Measurements from ENCODE around the gene RB1.
A peak's percentile ranks its signal among the peaks of the same experiment; 100 is the strongest.
"Not testable (repeated sequence)": the region's sequence is repeated elsewhere in the genome, so short reads cannot be mapped to it uniquely, and the experiment has no call there.

Gene RB1

GRCh38 chr13:48319531-48320398, 16.2 kb downstream of the RB1 start:
- no peak overlapping the region for H3K4me3 ChIP-seq (ENCODE audit: low read length)
- no peak for DNase-seq (ENCODE audit: low read depth)
- TF ChIP-seq, protein P1, sequence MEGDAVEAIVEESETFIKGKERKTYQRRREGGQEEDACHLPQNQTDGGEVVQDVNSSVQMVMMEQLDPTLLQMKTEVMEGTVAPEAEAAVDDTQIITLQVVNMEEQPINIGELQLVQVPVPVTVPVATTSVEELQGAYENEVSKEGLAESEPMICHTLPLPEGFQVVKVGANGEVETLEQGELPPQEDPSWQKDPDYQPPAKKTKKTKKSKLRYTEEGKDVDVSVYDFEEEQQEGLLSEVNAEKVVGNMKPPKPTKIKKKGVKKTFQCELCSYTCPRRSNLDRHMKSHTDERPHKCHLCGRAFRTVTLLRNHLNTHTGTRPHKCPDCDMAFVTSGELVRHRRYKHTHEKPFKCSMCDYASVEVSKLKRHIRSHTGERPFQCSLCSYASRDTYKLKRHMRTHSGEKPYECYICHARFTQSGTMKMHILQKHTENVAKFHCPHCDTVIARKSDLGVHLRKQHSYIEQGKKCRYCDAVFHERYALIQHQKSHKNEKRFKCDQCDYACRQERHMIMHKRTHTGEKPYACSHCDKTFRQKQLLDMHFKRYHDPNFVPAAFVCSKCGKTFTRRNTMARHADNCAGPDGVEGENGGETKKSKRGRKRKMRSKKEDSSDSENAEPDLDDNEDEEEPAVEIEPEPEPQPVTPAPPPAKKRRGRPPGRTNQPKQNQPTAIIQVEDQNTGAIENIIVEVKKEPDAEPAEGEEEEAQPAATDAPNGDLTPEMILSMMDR (IDR thresholded peaks at IDR 0.05; ENCODE audit: insufficient read depth, low read depth, low read length, missing control alignments): no peak

DNA sequence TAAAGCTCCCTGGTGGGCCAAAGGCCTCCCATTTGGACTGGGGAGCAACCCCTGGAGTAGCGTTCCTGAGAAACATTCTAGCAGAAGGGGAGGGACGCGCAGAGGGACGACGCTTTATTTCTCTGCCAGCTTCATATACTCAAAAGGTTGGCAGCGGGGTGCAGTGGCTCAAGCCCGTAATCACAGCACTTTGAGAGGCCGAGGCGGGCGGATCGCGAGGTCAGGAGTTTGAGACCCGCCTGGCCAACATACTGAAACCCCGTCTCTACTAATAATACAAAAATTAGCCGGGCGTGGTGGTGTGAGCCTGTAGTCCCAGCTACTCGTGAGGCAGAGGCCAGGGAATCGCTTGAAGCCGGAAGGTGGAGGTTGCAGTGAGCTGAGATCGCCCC, 16.8 kb downstream of the RB1 start:
- DNase-seq (ENCODE audit: low read depth): no peak
- TF ChIP-seq, protein P1 (IDR thresholded peaks at IDR 0.05; ENCODE audit: insufficient read depth, low read depth, low read length, missing control alignments): no peak
- no peak overlapping the region for H3K4me3 ChIP-seq (ENCODE audit: low read length)

DNA sequence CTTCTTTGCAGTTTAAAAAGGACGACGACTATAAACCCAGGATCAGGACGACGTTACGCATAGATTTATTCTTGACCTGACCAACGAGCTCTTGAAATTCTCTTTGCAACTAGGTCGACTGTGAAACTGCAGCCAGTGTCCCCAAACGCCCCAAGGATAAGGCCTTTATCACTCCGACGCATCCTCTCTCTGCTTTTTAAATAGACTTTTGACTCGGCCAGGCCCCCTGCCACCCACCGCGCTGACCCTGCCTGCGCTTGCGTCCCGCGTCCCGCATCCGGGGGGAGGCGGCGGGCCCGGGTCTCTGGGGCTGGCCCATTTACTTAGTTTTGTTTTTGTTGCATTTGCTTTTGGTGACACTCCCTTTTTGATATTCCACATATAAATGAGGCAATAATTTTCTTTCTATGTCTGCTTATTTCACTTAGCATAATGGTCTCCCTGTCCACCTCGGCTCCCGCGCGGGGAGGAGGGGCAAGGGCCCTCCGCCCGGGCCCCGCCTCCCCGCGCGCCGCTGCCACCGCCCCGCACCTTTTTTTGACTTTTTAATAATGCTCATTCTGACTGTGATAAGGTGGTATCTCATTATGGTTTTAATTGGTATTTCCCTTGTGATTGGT, 17.4 kb downstream of the RB1 start:
- TF ChIP-seq, protein P1 (IDR thresholded peaks at IDR 0.05; ENCODE audit: insufficient read depth, low read depth, low read length, missing control alignments): no peak
- no peak overlapping the region for H3K4me3 ChIP-seq (ENCODE audit: low read length)
- no peak for DNase-seq (ENCODE audit: low read depth)

DNA sequence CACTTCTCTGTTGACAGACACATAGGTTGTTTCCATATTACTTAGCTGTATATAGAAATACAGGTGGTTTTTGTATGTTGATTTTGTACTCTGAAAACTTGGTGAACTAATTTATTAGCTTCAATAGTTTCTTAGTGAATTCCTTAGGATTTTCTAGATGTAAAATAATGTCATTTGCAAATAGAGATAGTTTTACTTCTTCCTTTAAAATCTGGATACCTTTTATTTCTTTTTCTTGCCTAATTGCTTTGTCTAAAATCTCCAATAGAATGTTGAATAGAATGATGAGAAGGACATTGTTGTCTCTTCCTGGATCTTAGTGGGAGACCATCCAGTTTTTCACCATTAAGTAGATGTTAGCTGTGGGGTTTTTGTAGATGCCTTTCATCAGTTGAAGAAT, 18.7 kb downstream of the RB1 start:
- H3K4me3 ChIP-seq (ENCODE audit: low read length): no peak overlapping the region
- TF ChIP-seq, protein P1 (IDR thresholded peaks at IDR 0.05; ENCODE audit: insufficient read depth, low read depth, low read length, missing control alignments): no peak
- DNase-seq (ENCODE audit: low read depth): no peak

DNA sequence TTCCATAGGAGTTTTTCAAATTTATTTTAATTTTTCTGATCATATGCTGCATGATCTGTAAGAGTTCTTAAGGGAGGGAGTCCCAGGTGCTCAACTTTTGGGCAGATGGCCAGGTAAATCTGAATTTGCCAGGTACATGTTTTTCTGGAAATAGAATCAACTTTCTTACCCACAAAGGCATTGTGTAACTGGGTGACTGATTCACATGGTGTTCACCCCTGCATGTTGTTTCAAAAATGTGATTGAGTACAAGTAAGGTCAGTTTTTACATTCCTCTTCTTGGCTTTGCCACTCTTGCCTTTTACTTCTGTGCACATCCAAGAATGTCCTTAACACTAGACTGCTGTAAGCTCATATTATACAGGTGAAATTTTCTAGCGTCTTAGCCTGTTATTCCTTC, 30.4 kb downstream of the RB1 start:
- peak; percentile 95 for DNase-seq (ENCODE audit: low read depth)
- no peak overlapping the region for H3K4me3 ChIP-seq (ENCODE audit: low read length)
- TF ChIP-seq, protein P1 (IDR thresholded peaks at IDR 0.05; ENCODE audit: insufficient read depth, low read depth, low read length, missing control alignments): no peak

DNA sequence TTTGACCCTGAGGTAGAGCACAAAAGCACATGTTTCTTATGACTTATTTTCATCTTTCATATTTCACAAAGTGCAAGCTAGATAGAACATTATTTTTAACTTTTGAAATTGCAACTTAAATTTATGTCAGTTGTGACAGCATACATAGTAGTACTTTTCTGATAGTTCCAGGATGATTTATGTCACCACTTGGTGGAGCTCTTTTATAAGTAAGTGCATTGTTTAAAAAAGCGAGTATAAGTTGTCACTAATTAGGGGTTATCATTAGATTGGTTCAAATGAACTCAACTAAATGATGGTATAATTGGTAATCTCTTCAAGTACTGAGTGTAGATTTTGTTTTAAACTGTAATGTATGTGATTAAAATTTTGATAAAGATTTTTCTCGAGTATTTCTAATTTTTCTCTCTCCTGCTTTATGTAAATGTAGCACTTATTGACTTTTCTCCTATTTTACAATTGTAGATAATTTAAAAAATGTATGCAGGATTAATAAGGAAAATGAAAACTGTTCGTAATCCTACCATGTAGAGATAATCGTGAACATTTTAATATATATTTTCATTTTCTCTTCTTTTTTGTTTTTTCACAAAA, 31.1 kb downstream of the RB1 start:
- H3K4me3 ChIP-seq (ENCODE audit: low read length): no peak overlapping the region
- DNase-seq (ENCODE audit: low read depth): peak; percentile 55
- TF ChIP-seq, protein P1 (IDR thresholded peaks at IDR 0.05; ENCODE audit: insufficient read depth, low read depth, low read length, missing control alignments): peak; percentile 39

DNA sequence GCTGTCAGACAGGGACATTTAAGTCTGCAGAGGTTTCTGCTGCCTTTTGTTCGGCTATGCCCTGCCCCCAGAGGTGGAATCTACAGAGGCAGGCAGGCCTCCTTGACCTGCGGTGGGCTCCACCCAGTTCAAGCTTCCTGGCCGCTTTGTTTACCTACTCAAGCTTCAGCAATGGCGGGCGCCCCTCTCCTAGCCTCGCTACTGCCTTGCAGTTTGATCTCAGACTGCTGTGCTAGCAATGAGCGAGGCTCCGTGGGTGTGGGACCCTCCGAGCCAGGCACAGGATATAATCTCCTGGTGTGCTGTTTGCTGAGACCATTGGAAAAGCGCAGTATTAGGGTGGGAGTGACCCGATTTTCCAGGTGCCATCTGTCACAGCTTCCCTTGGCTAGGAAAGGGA, 35.6 kb downstream of the RB1 start:
- not testable (repeated sequence) for H3K4me3 ChIP-seq (ENCODE audit: low read length); DNase-seq (ENCODE audit: low read depth)
